Measurements from ENCODE around the gene EXTL2. TPM values are rescaled to one million over a fixed set of nuclear protein-coding genes. Genes with fewer than 3 reads are reported as not detected.

The EXTL2 gene, protein sequence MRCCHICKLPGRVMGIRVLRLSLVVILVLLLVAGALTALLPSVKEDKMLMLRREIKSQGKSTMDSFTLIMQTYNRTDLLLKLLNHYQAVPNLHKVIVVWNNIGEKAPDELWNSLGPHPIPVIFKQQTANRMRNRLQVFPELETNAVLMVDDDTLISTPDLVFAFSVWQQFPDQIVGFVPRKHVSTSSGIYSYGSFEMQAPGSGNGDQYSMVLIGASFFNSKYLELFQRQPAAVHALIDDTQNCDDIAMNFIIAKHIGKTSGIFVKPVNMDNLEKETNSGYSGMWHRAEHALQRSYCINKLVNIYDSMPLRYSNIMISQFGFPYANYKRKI
- total RNA-seq (2022) (10.2 and 15.2 TPM in 2 replicates), Bru-seq, nascent RNA (percentile 69 among the genes with signal in this experiment), BruChase-seq, experiment 1, labeled RNA remaining after a 6-hour chase (percentile 74 among the genes with signal in this experiment), BruChase-seq, experiment 2, labeled RNA remaining after a 2-hour chase (percentile 82 among the genes with signal in this experiment)
- long read RNA-seq, transcript EXTL2-202 (5 exons, 3,985 nt): major isoform, 16 of 34 reads
- long read RNA-seq, partial matches to known transcripts: 3 of 34 reads
- long read RNA-seq, other reads (novel, unspliced or antisense): 11 of 34 reads

DNA sequence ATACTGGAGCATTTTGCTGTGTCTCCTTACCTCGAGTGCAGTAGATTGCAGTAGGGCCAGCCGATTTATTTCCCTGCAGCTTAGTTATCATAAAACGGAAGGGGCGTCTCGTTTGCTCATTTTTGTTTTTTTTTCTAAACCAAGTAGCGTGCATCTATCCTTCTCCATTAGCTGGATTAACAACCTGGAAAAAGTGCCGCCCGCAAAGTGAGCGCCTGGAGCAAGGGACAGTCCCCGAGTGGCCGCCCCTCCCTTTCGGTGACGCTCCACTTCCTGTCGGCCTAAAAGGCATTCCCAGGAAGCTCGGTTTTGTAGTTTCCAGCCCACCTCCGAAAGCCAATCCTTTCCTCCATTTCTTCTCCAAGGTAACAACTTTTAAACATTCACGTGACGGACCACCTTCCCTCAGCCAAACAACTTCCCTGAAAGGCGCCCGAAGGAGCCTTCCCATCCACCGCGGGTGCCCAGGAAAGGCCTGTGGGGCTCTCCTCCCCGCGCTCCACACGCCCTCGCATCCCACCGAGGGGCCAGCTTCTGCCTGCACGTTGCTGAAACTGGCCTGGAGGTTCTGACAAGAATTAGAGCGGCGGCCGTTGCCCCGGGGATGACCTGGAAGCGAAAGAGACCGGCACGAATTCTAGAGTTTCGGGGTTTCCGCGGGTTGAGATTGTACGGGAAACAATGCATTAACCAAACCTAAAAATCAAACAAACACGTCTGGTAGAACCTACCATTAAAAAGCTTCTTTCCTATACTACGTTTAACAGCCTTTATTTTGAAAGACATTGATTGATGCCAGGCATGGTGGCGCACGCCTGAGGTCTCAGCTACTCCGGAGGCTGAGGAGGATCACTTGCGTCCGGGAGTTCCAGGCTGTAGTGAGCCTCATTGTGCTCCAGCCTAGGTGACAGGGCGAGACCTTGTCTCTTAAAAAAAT lies at the start of gene EXTL2:
Gene EXTL2, minus strand, starts transcription at position 240 of the 937 bp plus-strand sequence. CDS start 6,085 bp downstream, outside the sequence.
- BruUV-seq (replicated peaks): TSS peak; percentile 5
- Mint-ChIP-seq H3K36me3 (ENCODE audit: insufficient read depth, unreplicated experiment) (peaks cover 18% of the 10 kb centered on the region), H3K27me3 (ENCODE audit: insufficient read depth, unreplicated experiment) (no peaks in the 10 kb centered on the region), H3K9me3 (ENCODE audit: unreplicated experiment) (peaks cover 8% of the 10 kb centered on the region), H3K27ac (ENCODE audit: low read depth, unreplicated experiment) (peak within 1 kb of the TSS; percentile 99), H3K4me3 (ENCODE audit: unreplicated experiment) (peak within 1 kb of the TSS; percentile 96), H3K4me1 (ENCODE audit: insufficient read depth, unreplicated experiment) (peaks cover 6% of the 10 kb centered on the region)
- TF ChIP-seq CTCF (IDR thresholded peaks at IDR 0.05; ENCODE audit: unreplicated experiment): no peak
- intact Hi-C loops (cut with micrococcal nuclease): loop anchor here (10.0 kb wide), 1 partner anchor 760 kb away; the partner anchor contains the start of genes SASS6 and TRMT13
- ChIA-PET CTCF (interaction anchor here (0.6 to 1.9 kb wide), 6 partner anchors 10 to 1298 kb away, joined by 3 to 20 read pairs (median 3); partner anchors contain the start of gene RTCA), POLR2A (interaction anchor here (0.6 to 5.0 kb wide), 40 partner anchors 9 to 1130 kb away, joined by 3 to 139 read pairs (median 4); partner anchors contain the start of genes CDC14A, DBT, DPH5 and FRRS1)
- peak; percentile 94 for DNase-seq (ENCODE audit: unreplicated experiment)

DNA sequence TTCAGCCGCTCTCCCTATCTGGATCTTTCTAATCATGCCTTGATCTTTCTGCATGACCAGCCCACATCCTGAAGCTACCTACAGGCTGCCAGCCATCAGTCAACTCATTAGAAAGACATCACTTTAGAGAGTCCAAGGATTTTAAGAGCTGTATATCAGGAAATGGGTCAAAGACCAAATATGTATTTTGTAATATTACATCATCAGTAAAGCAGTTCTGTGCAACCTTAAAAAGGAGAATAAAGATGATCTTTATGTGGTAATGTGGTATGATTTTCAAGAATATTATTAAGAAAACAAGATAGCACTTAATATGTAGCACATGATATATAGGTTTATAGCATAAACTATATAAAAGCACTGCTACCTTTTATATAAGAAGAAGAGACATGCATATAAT lies 48.9 kb upstream of the EXTL2 start:
- Mint-ChIP-seq H3K36me3 (ENCODE audit: insufficient read depth, unreplicated experiment) (peaks cover 54% of the 10 kb centered on the region), H3K4me3 (ENCODE audit: unreplicated experiment) (no peak overlapping the region), H3K27me3 (ENCODE audit: insufficient read depth, unreplicated experiment) (no peaks in the 10 kb centered on the region), H3K27ac (ENCODE audit: low read depth, unreplicated experiment) (no peak overlapping the region), H3K4me1 (ENCODE audit: insufficient read depth, unreplicated experiment) (peaks cover 7% of the 10 kb centered on the region), H3K9me3 (ENCODE audit: unreplicated experiment) (no peaks in the 10 kb centered on the region)
- no peak for TF ChIP-seq CTCF (IDR thresholded peaks at IDR 0.05; ENCODE audit: unreplicated experiment)
- ChIA-PET POLR2A (no interaction called here), CTCF (interaction anchor here (0.6 to 1.5 kb wide), 3 partner anchors 9 to 345 kb away, joined by 3 to 5 read pairs (median 4); no protein-coding TSS in a partner anchor)
- no TSS peak for BruUV-seq (replicated peaks)
- no peak for DNase-seq (ENCODE audit: unreplicated experiment)
- intact Hi-C loops (cut with micrococcal nuclease): no loop called here

GRCh38 chr1:100942304-100943046 lies 47.8 kb upstream of the EXTL2 start:
- Mint-ChIP-seq H3K4me3 (ENCODE audit: unreplicated experiment) (no peak overlapping the region), H3K4me1 (ENCODE audit: insufficient read depth, unreplicated experiment) (peaks cover 5% of the 10 kb centered on the region), H3K27me3 (ENCODE audit: insufficient read depth, unreplicated experiment) (no peaks in the 10 kb centered on the region), H3K36me3 (ENCODE audit: insufficient read depth, unreplicated experiment) (peaks cover 55% of the 10 kb centered on the region), H3K9me3 (ENCODE audit: unreplicated experiment) (no peaks in the 10 kb centered on the region), H3K27ac (ENCODE audit: low read depth, unreplicated experiment) (no peak overlapping the region)
- POLR2A ChIA-PET: no interaction called here
- intact Hi-C loops (cut with micrococcal nuclease): no loop called here
- no TSS peak for BruUV-seq (replicated peaks)
- CTCF ChIA-PET: interaction anchor here (0.6 to 1.5 kb wide), 3 partner anchors 293 to 346 kb away, joined by 3 to 5 read pairs (median 4); no protein-coding TSS in a partner anchor
- TF ChIP-seq CTCF (IDR thresholded peaks at IDR 0.05; ENCODE audit: unreplicated experiment): no peak
- DNase-seq (ENCODE audit: unreplicated experiment): no peak
